Measurements from ENCODE around the gene UBFD1.

The UBFD1 gene

GRCh38 chr16:23521037-23521743 is 36.3 kb upstream of the UBFD1 start:
- whole genome bisulfite sequencing (ENCODE audit: extremely low coverage, insufficient coverage, low lambda C conversion rate), result no CpG with 5 or more reads among the region's 4 CpGs
- H4K5ac ChIP-seq (ENCODE audit: low read length), result no peak overlapping the region
- H3K9ac ChIP-seq (ENCODE audit: low read length), result no peak overlapping the region
- H2AK5ac ChIP-seq (ENCODE audit: low read length), result no peak overlapping the region
- no peaks in the 10 kb centered on the region for H3K79me2 ChIP-seq (ENCODE audit: control insufficient read depth, insufficient read depth, low read length)
- H3K4me3 ChIP-seq (ENCODE audit: low read length), result no peak overlapping the region
- H2BK120ac ChIP-seq (ENCODE audit: low read depth, low read length), result no peak overlapping the region
- no peaks in the 10 kb centered on the region for H3K79me1 ChIP-seq (ENCODE audit: low read length)
- no peak overlapping the region for H3K18ac ChIP-seq (ENCODE audit: low read length)
- H3K4me2 ChIP-seq (ENCODE audit: low read length), result no peak overlapping the region
- peaks cover 7% of the 10 kb centered on the region for H3K36me3 ChIP-seq (ENCODE audit: control insufficient read depth, insufficient read depth, low read length)
- no peak overlapping the region for H4K8ac ChIP-seq (ENCODE audit: low read depth, low read length)
- no peak overlapping the region for H3K27ac ChIP-seq (ENCODE audit: low read depth, low read length)
- DNase-seq, result no peak
- H3K4me1 ChIP-seq (ENCODE audit: control insufficient read depth, low read depth, low read length), result no peaks in the 10 kb centered on the region
- no peak overlapping the region for H3K23ac ChIP-seq (ENCODE audit: low read length)
- H3K27me3 ChIP-seq (ENCODE audit: insufficient read depth, low read length, poor library complexity), result no peaks in the 10 kb centered on the region
- H3K4ac ChIP-seq (ENCODE audit: low read depth, low read length), result no peak overlapping the region
- H2BK5ac ChIP-seq (ENCODE audit: low read length), result no peak overlapping the region
- H2BK15ac ChIP-seq (replicated peaks; ENCODE audit: low read depth), result no peak overlapping the region
- no peak overlapping the region for H3K56ac ChIP-seq (ENCODE audit: low read length)

GRCh38 chr16:23521965-23522364 is 35.6 kb upstream of the UBFD1 start:
- no peak overlapping the region for H3K18ac ChIP-seq (ENCODE audit: low read length)
- no CpG with 5 or more reads among the region's 4 CpGs for WGBS (ENCODE audit: extremely low coverage, insufficient coverage, low lambda C conversion rate)
- no peaks in the 10 kb centered on the region for H3K79me1 ChIP-seq (ENCODE audit: low read length)
- no peaks in the 10 kb centered on the region for H3K79me2 ChIP-seq (ENCODE audit: control insufficient read depth, insufficient read depth, low read length)
- no peaks in the 10 kb centered on the region for H3K27me3 ChIP-seq (ENCODE audit: insufficient read depth, low read length, poor library complexity)
- no peak overlapping the region for H4K8ac ChIP-seq (ENCODE audit: low read depth, low read length)
- H3K4me2 ChIP-seq (ENCODE audit: low read length), result no peak overlapping the region
- H3K4ac ChIP-seq (ENCODE audit: low read depth, low read length), result no peak overlapping the region
- no peak overlapping the region for H4K5ac ChIP-seq (ENCODE audit: low read length)
- H2BK15ac ChIP-seq (replicated peaks; ENCODE audit: low read depth), result no peak overlapping the region
- no peak overlapping the region for H3K56ac ChIP-seq (ENCODE audit: low read length)
- H3K4me1 ChIP-seq (ENCODE audit: control insufficient read depth, low read depth, low read length), result no peaks in the 10 kb centered on the region
- H3K23ac ChIP-seq (ENCODE audit: low read length), result no peak overlapping the region
- H3K36me3 ChIP-seq (ENCODE audit: control insufficient read depth, insufficient read depth, low read length), result peaks cover 7% of the 10 kb centered on the region
- no peak overlapping the region for H3K27ac ChIP-seq (ENCODE audit: low read depth, low read length)
- no peak for DNase-seq
- no peak overlapping the region for H2AK5ac ChIP-seq (ENCODE audit: low read length)
- H2BK5ac ChIP-seq (ENCODE audit: low read length), result no peak overlapping the region
- no peak overlapping the region for H3K9ac ChIP-seq (ENCODE audit: low read length)
- no peak overlapping the region for H2BK120ac ChIP-seq (ENCODE audit: low read depth, low read length)
- H3K4me3 ChIP-seq (ENCODE audit: low read length), result no peak overlapping the region

GRCh38 chr16:23523321-23523720 is 34.2 kb upstream of the UBFD1 start:
- Histone ChIP-seq H4K5ac (ENCODE audit: low read length) (no peak overlapping the region), H3K79me1 (ENCODE audit: low read length) (no peaks in the 10 kb centered on the region), H2BK5ac (ENCODE audit: low read length) (no peak overlapping the region), H3K4ac (ENCODE audit: low read depth, low read length) (no peak overlapping the region), H3K4me1 (ENCODE audit: control insufficient read depth, low read depth, low read length) (no peaks in the 10 kb centered on the region), H2AK5ac (ENCODE audit: low read length) (no peak overlapping the region), H3K18ac (ENCODE audit: low read length) (no peak overlapping the region), H3K23ac (ENCODE audit: low read length) (no peak overlapping the region), H3K4me2 (ENCODE audit: low read length) (no peak overlapping the region), H2BK15ac (replicated peaks; ENCODE audit: low read depth) (no peak overlapping the region), H4K8ac (ENCODE audit: low read depth, low read length) (no peak overlapping the region), H3K9ac (ENCODE audit: low read length) (no peak overlapping the region), H3K4me3 (ENCODE audit: low read length) (no peak overlapping the region), H3K79me2 (ENCODE audit: control insufficient read depth, insufficient read depth, low read length) (no peaks in the 10 kb centered on the region), H3K27me3 (ENCODE audit: insufficient read depth, low read length, poor library complexity) (no peaks in the 10 kb centered on the region), H2BK120ac (ENCODE audit: low read depth, low read length) (no peak overlapping the region), H3K27ac (ENCODE audit: low read depth, low read length) (no peak overlapping the region), H3K36me3 (ENCODE audit: control insufficient read depth, insufficient read depth, low read length) (peaks cover 7% of the 10 kb centered on the region), H3K56ac (ENCODE audit: low read length) (no peak overlapping the region)
- no CpG with 5 or more reads among the region's 6 CpGs for WGBS (ENCODE audit: extremely low coverage, insufficient coverage, low lambda C conversion rate)
- no peak for DNase-seq

DNA sequence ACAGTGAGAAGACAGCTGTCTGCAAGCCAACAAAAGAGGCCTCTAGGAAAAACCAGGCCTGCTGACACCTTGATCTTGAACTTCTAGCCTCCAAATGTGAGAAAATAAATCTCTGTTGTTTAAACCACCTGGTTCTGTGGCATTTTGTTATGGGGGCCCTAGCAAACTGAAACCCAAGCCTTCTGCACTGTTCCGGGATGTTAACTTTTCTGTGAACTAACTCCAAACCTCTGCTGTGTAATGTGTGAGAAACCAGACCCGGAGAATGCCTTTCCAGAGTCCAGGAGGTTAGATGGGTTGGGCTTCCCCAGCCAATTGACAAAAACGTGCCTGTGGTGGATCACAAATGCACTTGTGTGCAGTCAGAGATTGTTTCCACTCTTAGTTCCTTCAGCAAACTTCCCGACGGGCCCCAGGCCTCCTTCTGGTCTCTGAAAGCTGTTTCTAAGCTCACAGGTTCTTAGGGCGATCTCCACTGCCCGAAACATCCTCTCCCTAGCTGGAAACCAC is 33.6 kb upstream of the UBFD1 start:
- no peak overlapping the region for H3K4me3 ChIP-seq (ENCODE audit: low read length)
- no peak overlapping the region for H2BK5ac ChIP-seq (ENCODE audit: low read length)
- no peaks in the 10 kb centered on the region for H3K4me1 ChIP-seq (ENCODE audit: control insufficient read depth, low read depth, low read length)
- no peaks in the 10 kb centered on the region for H3K27me3 ChIP-seq (ENCODE audit: insufficient read depth, low read length, poor library complexity)
- no peak for DNase-seq
- no peak overlapping the region for H3K18ac ChIP-seq (ENCODE audit: low read length)
- peaks cover 9% of the 10 kb centered on the region for H3K36me3 ChIP-seq (ENCODE audit: control insufficient read depth, insufficient read depth, low read length)
- H4K5ac ChIP-seq (ENCODE audit: low read length), result no peak overlapping the region
- H3K27ac ChIP-seq (ENCODE audit: low read depth, low read length), result no peak overlapping the region
- H2BK15ac ChIP-seq (replicated peaks; ENCODE audit: low read depth), result no peak overlapping the region
- no peak overlapping the region for H3K4me2 ChIP-seq (ENCODE audit: low read length)
- H3K56ac ChIP-seq (ENCODE audit: low read length), result no peak overlapping the region
- no peak overlapping the region for H3K4ac ChIP-seq (ENCODE audit: low read depth, low read length)
- no peak overlapping the region for H2AK5ac ChIP-seq (ENCODE audit: low read length)
- no peak overlapping the region for H4K8ac ChIP-seq (ENCODE audit: low read depth, low read length)
- H3K23ac ChIP-seq (ENCODE audit: low read length), result no peak overlapping the region
- WGBS (ENCODE audit: extremely low coverage, insufficient coverage, low lambda C conversion rate), result no CpG with 5 or more reads among the region's 7 CpGs
- no peak overlapping the region for H3K9ac ChIP-seq (ENCODE audit: low read length)
- H3K79me1 ChIP-seq (ENCODE audit: low read length), result no peaks in the 10 kb centered on the region
- H2BK120ac ChIP-seq (ENCODE audit: low read depth, low read length), result no peak overlapping the region
- no peaks in the 10 kb centered on the region for H3K79me2 ChIP-seq (ENCODE audit: control insufficient read depth, insufficient read depth, low read length)

DNA sequence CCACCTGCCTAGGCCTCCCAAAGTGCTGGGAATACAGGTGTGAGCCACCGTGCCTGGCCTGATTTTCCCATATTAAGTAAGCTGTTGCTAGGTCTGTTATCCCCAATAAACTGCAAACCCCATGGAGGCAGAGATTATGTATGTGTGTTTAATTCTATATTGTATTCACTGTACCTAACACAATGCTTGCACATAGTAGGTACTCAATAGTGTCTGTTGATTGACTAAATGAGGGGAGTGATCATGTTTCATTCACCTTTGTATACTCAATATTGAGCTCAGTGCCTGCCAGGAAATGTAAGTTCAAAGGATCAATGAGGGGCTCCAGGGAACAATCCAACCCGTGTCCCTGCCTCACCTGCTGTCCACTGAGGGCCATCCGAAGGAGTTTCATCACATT is 32.6 kb upstream of the UBFD1 start:
- Histone ChIP-seq H2BK15ac (replicated peaks; ENCODE audit: low read depth) (no peak overlapping the region), H3K79me2 (ENCODE audit: control insufficient read depth, insufficient read depth, low read length) (no peaks in the 10 kb centered on the region), H2BK5ac (ENCODE audit: low read length) (no peak overlapping the region), H2BK120ac (ENCODE audit: low read depth, low read length) (no peak overlapping the region), H3K27me3 (ENCODE audit: insufficient read depth, low read length, poor library complexity) (no peaks in the 10 kb centered on the region), H3K4me2 (ENCODE audit: low read length) (no peak overlapping the region), H3K4me1 (ENCODE audit: control insufficient read depth, low read depth, low read length) (no peaks in the 10 kb centered on the region), H4K5ac (ENCODE audit: low read length) (no peak overlapping the region), H3K4me3 (ENCODE audit: low read length) (no peak overlapping the region), H3K18ac (ENCODE audit: low read length) (no peak overlapping the region), H3K36me3 (ENCODE audit: control insufficient read depth, insufficient read depth, low read length) (peaks cover 9% of the 10 kb centered on the region), H3K4ac (ENCODE audit: low read depth, low read length) (no peak overlapping the region), H3K79me1 (ENCODE audit: low read length) (no peaks in the 10 kb centered on the region), H2AK5ac (ENCODE audit: low read length) (no peak overlapping the region), H3K23ac (ENCODE audit: low read length) (no peak overlapping the region), H4K8ac (ENCODE audit: low read depth, low read length) (no peak overlapping the region), H3K56ac (ENCODE audit: low read length) (no peak overlapping the region), H3K27ac (ENCODE audit: low read depth, low read length) (no peak overlapping the region), H3K9ac (ENCODE audit: low read length) (no peak overlapping the region)
- no CpG with 5 or more reads among the region's 3 CpGs for whole genome bisulfite sequencing (ENCODE audit: extremely low coverage, insufficient coverage, low lambda C conversion rate)
- no peak for DNase-seq
